HL-60 (cell line): ENCODE results near the gene ZNF287.

Experiments used
- DNase-seq, 2 experiments: peaks; one replicate each; pipeline ENCODE4 v3.0.0-alpha.2; 2010 to 2020; ENCODE audit warnings: low read depth in 1 of 2, low spot score in 1 of 2
- H3K27ac ChIP-seq: fragments of 250-450 bp; sonication (Bioruptor Pico); replicated peaks from 2 replicates; pipeline ENCODE4 v1.5.1; 2020; ENCODE audit warnings: mild to moderate bottlenecking, moderate library complexity
- H3K27me3 ChIP-seq: fragments of 250-450 bp; sonication (Bioruptor Pico); 2 replicates; pipeline ENCODE4 v1.5.1; 2021; ENCODE audit warnings: mild to moderate bottlenecking, moderate library complexity; ENCODE audit not compliant: insufficient read depth, poor library complexity, severe bottlenecking
- H3K4me3 ChIP-seq: replicated peaks from 2 replicates; pipeline ENCODE4 v1.5.1; 2011; ENCODE audit warnings: mild to moderate bottlenecking, control low read depth, low read length; ENCODE audit not compliant: insufficient read depth
- CTCF ChIP-seq: IDR thresholded peaks from one replicate; pipeline ENCODE4 v1.5.1; 2011; ENCODE audit warnings: low read length, control low read depth, inconsistent platforms; ENCODE audit not compliant: insufficient read depth
- GABPA ChIP-seq: IDR thresholded peaks from 2 replicates; pipeline ENCODE4 v1.6.1; 2012; ENCODE audit warnings: low read depth
- POLR2AphosphoS5 ChIP-seq: IDR thresholded peaks from 2 replicates; pipeline ENCODE4 v1.6.1; 2012; ENCODE audit warnings: low read depth
- REST ChIP-seq: IDR thresholded peaks from 2 replicates; pipeline ENCODE4 v1.6.1; 2012; ENCODE audit warnings: low read depth; ENCODE audit not compliant: insufficient replicate concordance
- SPI1 ChIP-seq: IDR thresholded peaks from 2 replicates; pipeline ENCODE4 v1.6.1; 2012; ENCODE audit warnings: low read depth, mild to moderate bottlenecking, borderline replicate concordance

Gene ZNF287

GRCh38 chr17:16521070-16521727 lies 47.8 kb downstream of the ZNF287 start:
- Histone ChIP-seq H3K4me3 (no peak overlapping the region), H3K27me3 (no peaks in the 10 kb centered on the region), H3K27ac (peak overlapping the region; percentile 46)
- no peak for TF ChIP-seq GABPA
- peak; percentile 37 for TF ChIP-seq CTCF
- DNase-seq, result peak; percentile 35 to 77

- no peak overlapping the region for H3K27ac ChIP-seq
- no peaks in the 10 kb centered on the region for H3K27me3 ChIP-seq
- H3K4me3 ChIP-seq, result no peak overlapping the region
- no peak for DNase-seq
- TF ChIP-seq CTCF (no peak), GABPA (no peak), POLR2AphosphoS5 (no peak), REST (no peak), SPI1 (no peak)
Measured at GRCh38 chr17:16519021-16519420, 50.0 kb downstream of the ZNF287 start.

- no peak for TF ChIP-seq REST
- TF ChIP-seq SPI1, result no peak
- no peak for TF ChIP-seq CTCF
- TF ChIP-seq GABPA, result no peak
Measured at GRCh38 chr17:16517477-16517876, 51.5 kb downstream of the ZNF287 start.

GRCh38 chr17:16516594-16517051 lies 52.4 kb downstream of the ZNF287 start:
- Histone ChIP-seq H3K4me3 (no peak overlapping the region), H3K27ac (no peak overlapping the region), H3K27me3 (no peaks in the 10 kb centered on the region)
- DNase-seq, result no peak
- no peak for TF ChIP-seq SPI1
- no peak for TF ChIP-seq GABPA
- TF ChIP-seq POLR2AphosphoS5, result no peak
- TF ChIP-seq CTCF, result no peak
- no peak for TF ChIP-seq REST

More at GRCh38 chr17:16517477-16517876, 51.5 kb downstream of the ZNF287 start:
- H3K4me3 ChIP-seq, result no peak overlapping the region
- H3K27me3 ChIP-seq, result no peaks in the 10 kb centered on the region
- H3K27ac ChIP-seq, result no peak overlapping the region
- DNase-seq, result no peak
